Right lobe of liver (tissue), 4 donors: ENCODE measurements around the gene COTL1.

Experiments
- CTCF ChIP-seq, 4 donors: fragments of 200-600 bp in 3 of 4; fragments of 450-650 bp in 1 of 4; IDR thresholded peaks; one replicate each; pipeline versions ENCODE4 v1.5.1 to v1.8.0; 2016 to 2022; ENCODE audit warnings: antibody characterized with exemption in 4 of 4, mild to moderate bottlenecking in 2 of 4
- POLR2A ChIP-seq: fragments of 450-650 bp; IDR thresholded peaks from one replicate; pipeline ENCODE4 v1.6.1; 2017; ENCODE audit warnings: antibody characterized with exemption, mild to moderate bottlenecking
- donor health status: DM: no; HTN: no; CAD: no.
- donor health status: DM: no; HTN: no; CAD: no.
- donor health status: DM: no; HTN: yes; CAD: no.

- TF ChIP-seq CTCF (IDR thresholded peaks at IDR 0.05): no peak
- no peak for TF ChIP-seq POLR2A
Observed at GRCh38 chr16:84643180-84643583, 25.3 kb upstream of the COTL1 start.
